GM23248 (cell line): ENCODE data around the gene SLF2.

Experiments used
- EZH2 ChIP-seq: fragments of 200-600 bp; sonication (generic); IDR thresholded peaks from 2 replicates; pipeline ENCODE4 v1.6.1; 2018; ENCODE audit warnings: antibody characterized with exemption, mild to moderate bottlenecking; ENCODE audit not compliant: insufficient read depth, poor library complexity, severe bottlenecking
- EZH2phosphoT487 ChIP-seq: fragments of 200-600 bp; sonication (generic); IDR thresholded peaks from 2 replicates; pipeline ENCODE4 v1.6.1; 2018; ENCODE audit warnings: antibody characterized with exemption, moderate library complexity, mild to moderate bottlenecking, low read depth; ENCODE audit not compliant: insufficient read depth

DNA sequence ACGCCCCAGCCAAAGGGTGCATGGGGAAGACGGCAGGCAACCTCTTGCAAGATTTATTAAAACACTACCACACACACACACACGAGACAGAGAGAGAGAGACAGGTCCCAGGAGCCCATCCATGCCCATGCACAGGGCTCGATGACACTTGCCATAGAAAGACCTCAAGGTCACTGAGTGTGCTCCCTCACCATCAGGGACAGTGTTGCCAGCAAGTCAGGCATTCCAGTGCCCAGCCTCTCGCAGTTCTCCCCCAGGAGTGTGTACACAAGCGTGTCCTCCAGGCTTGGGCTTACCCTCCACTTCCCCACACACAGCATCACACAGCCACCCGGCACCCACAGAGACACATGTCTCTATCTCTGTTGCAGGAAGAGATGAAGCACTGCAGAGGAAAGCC, 46.8 kb upstream of the SLF2 start:
- TF ChIP-seq EZH2 (no peak), EZH2phosphoT487 (no peak)
